ENCODE data around the gene ZNF543. TPM values are rescaled to one million over a fixed set of nuclear protein-coding genes. Genes with fewer than 3 reads are reported as not detected.

ZNF543 gene
- polyA plus RNA-seq, 1 donor: 10.0 TPM

Other genes with a start within 250 kb of the ZNF543 start
- not detected for gene USP29, start 200.5 kb upstream of the ZNF543 start, polyA plus RNA-seq (ENCODE audit: insufficient read length)
- not detected for gene ZIM3, start 175.3 kb upstream of the ZNF543 start, polyA plus RNA-seq (ENCODE audit: insufficient read length)
- not detected for gene DUXA, start 153.0 kb upstream of the ZNF543 start, polyA plus RNA-seq (ENCODE audit: insufficient read length)
- 23.9 TPM for gene ZNF264, start 129.0 kb upstream of the ZNF543 start, polyA plus RNA-seq (ENCODE audit: insufficient read length)
- gene AURKC, start 89.4 kb upstream of the ZNF543 start, polyA plus RNA-seq (ENCODE audit: insufficient read length): 5.1 TPM
- 7.6 TPM for gene ZNF805, start 79.8 kb upstream of the ZNF543 start, polyA plus RNA-seq (ENCODE audit: insufficient read length)
- gene ZNF460, start 40.0 kb upstream of the ZNF543 start, polyA plus RNA-seq (ENCODE audit: insufficient read length): 3.9 TPM
- 20.0 TPM for gene ZNF304, start 30.8 kb downstream of the ZNF543 start, polyA plus RNA-seq (ENCODE audit: insufficient read length)
- gene TRAPPC2B, start 43.1 kb downstream of the ZNF543 start, polyA plus RNA-seq (ENCODE audit: insufficient read length): 14.6 TPM
- gene ZNF547, start 43.1 kb downstream of the ZNF543 start, polyA plus RNA-seq (ENCODE audit: insufficient read length): 7.3 TPM
- gene ZNF548, start 69.4 kb downstream of the ZNF543 start, polyA plus RNA-seq (ENCODE audit: insufficient read length): 34.8 TPM
- 17.7 TPM for gene ZNF17, start 90.7 kb downstream of the ZNF543 start, polyA plus RNA-seq (ENCODE audit: insufficient read length)
- gene ZNF749, start 114.9 kb downstream of the ZNF543 start, polyA plus RNA-seq (ENCODE audit: insufficient read length): 15.2 TPM
- 7.6 TPM for gene VN1R1, start 136.7 kb downstream of the ZNF543 start, polyA plus RNA-seq (ENCODE audit: insufficient read length)
- 27.2 TPM for gene ZNF772, start 157.1 kb downstream of the ZNF543 start, polyA plus RNA-seq (ENCODE audit: insufficient read length)
- gene ZNF419, start 167.3 kb downstream of the ZNF543 start, polyA plus RNA-seq (ENCODE audit: insufficient read length): 26.3 TPM
- gene ZNF773, start 179.5 kb downstream of the ZNF543 start, polyA plus RNA-seq (ENCODE audit: insufficient read length): 16.6 TPM
- 20.9 TPM for gene ZNF549, start 206.9 kb downstream of the ZNF543 start, polyA plus RNA-seq (ENCODE audit: insufficient read length)
- 22.9 TPM for gene ZNF550, start 239.4 kb downstream of the ZNF543 start, polyA plus RNA-seq (ENCODE audit: insufficient read length)

All from left kidney (tissue), 1 donor.